COLO668 (cell line): Measurements from ENCODE around the gene BICRA.
"Not testable (repeated sequence)": the region's sequence is repeated elsewhere in the genome, so short reads cannot be mapped to it uniquely, and the experiment has no call there.

ENCODE experiments used
- DNase-seq: peaks from one replicate; lab custom pipeline; 2025; ENCODE audit not compliant: unreplicated experiment; lab: John Stamatoyannopoulos, UW

Gene BICRA

DNA sequence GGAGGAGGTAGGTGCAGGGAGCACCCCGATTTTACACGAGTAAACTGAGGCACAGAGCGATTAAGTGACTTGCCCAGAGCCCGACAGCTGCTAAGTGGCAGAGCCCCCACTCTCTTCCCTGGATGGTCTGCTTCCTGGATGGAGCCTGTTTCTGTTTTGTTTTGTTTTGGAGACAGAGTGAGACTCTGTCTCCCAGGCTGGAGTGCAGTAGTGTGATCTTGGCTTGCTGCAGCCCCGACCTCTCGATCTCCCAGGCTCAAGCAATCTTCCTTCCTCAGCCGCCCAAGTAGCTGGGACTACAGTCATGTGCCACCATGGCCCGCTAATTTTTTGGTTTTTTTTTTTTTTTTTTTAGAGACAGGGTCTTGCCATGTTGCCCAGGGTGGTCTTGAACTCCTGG, 17.3 kb downstream of the BICRA start:
- no peak for DNase-seq

DNA sequence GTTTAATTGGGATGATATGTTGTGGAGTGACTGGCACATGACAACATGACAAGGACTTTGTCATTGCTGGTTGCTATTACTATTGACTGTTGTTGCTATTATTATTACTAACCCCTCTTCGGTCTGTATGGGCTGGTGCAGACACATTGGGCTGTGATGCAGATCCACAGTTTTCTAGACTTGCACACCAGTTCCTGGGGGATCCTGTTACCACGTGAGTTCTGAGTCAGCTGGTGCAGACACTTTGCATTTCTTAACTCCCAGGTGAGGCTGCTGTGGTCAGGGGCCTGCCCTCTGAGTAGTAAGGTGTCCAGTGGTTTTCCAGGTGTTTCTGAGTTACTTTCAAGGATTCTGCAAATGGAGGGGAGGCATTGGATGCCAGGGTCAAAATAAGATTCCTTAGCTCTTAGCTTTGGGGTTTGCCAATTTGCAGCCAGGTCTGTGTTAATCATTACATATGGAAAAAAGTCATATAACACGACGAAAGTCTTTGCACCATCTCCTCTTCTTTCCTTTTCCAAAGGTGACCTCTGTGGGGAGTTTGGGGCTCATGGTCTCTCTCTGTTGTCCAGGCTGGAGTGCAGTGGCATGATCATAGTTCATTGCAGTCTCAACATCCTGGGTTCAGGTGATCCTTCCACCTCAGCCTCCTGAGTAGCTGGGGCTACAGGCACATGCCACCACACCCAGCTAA, 19.3 kb downstream of the BICRA start:
- DNase-seq, result no peak

- DNase-seq, result no peak
These were observed 21.7 kb downstream of the BICRA start for GRCh38 chr19:47630594-47630993.

GRCh38 chr19:47631681-47632446, 22.9 kb downstream of the BICRA start:
- no peak for DNase-seq

GRCh38 chr19:47633517-47633916, 24.6 kb downstream of the BICRA start:
- peak; percentile 62 for DNase-seq

DNA sequence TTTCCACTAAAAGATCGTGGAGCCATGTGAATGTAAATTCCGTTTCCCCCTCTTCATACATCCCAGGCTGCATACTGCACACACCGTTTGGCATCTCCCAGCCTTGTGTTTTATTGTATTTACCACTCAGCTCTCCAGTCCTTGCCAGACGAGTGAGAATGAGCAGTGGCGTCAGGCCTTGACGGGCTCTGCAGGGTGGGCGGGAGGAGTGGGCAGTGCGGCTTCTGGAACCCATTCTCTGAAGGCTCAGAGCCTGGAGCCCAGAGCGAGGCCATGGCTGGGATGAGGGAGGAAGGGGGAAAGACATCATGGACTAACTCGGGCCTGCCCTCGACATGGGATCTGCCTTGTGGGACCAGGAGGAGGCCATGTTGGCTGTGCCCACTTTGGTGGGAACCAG, 25.1 kb downstream of the BICRA start:
- DNase-seq, result peak; percentile 51

DNA sequence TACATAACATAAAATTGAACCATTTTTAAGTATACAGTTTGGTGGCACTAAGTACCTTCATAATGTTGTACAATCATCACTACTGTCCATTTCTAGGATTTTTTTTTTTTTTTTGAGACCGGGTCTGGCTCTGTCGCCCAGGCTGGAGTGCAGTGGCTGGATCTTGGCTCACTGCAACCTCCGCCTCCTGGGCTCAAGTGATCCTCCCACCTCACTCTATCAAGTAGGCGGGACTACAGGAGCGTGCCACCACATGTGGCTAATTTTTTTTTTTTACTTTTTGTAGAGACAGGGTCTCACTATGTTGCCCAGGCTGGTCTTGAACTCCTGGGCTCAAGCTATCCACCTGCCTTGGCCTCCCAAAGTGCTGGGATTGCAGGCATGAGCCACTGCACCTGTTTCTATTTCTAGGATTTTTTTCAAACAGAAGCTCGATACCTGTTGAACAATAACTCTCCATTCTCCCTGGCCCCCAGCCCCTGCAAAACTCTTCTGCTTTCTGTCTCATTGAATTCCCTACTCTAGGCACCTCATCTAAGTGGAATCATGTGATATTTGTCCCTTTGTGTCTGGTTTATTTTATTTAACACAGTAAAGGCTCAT, 26.3 kb downstream of the BICRA start:
- not testable (repeated sequence) for DNase-seq

- no peak for DNase-seq
These were observed 28.6 kb downstream of the BICRA start for GRCh38 chr19:47637550-47637949.

DNA sequence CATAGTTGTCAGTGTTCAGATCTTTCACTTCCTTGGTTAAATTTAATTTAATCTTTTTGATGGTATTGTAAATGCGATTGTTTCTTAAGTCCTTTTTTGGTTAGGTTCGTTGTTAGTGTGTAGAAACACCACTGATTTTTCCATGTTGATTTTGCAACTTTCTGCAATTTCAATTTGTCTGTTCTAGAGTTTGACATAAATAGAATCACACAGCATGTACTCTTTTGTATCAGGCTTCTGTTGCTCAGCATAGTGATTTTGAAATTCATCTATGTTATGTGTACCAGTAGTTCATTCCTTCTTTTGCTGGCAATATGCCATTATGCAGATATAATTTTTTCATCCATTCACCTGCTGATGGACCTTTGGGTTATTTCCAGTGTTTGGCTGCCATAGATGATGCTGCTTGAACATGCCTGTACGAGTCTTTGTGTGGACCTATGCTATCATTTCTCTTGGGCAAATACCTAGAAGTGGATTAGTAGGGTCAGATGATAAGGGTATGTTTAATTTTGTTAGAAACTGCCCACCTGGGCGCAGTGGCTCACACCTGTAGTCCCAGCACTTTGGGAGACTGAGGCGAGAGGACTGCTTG, 33.1 kb downstream of the BICRA start:
- DNase-seq, result no peak

- DNase-seq, result no peak
These were observed 34.3 kb downstream of the BICRA start for GRCh38 chr19:47643281-47643680.

- DNase-seq, result no peak
These were observed 35.3 kb downstream of the BICRA start for GRCh38 chr19:47644199-47644598.

DNA sequence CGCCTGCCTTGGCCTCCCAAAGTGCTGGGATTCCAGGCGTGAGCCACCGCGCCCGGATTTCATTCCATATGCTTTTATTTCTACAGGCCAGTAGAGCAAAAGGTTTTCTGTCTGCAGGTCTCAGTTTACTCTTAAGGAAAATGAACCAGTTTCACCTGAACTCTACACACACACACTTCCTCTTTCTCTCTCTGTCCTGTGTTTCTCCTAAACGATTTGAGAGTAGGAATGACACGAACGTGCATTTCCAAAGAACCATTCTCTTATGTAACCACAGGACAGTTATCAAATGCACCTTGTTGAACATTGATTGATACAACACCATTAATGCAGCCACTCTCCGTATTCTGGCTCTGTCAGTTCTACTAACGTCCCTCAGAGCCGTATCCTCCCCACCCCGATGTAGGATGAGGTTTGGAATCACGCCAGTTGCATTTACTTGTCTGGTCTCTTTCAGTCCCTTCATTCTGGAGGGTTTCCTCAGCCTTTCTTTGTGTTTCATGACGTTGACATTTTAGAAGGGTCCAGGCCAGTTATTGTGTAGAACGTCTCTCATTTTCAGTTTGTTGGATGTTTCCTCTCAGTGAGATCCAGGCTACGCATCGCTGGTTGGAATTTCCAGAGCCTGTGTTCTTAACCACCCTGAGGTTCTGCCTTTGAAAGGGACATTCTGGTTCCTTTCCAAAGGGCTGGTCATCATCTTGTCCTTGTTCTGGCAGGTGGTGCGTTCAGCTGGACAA, 36.0 kb downstream of the BICRA start:
- peak; percentile 18 for DNase-seq

DNA sequence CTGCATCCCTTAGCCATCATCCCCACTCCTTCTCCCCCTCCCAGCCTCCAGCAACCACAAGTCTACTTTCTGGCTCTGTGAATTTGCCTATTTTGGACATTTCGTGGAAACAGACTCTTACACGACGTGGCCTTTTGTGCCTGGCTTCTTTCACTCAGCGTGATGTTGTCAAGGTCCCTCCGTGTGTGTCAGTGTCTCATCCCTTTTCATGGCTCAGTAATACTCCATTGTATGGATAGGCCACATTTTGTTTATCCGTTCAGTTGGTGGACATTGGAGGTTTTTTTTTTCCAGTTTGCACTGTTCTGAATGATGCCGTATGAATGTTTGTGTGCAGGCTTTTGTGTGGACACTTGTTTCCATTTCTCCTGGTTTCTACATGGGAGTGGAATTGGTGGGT, 38.0 kb downstream of the BICRA start:
- DNase-seq, result no peak

DNA sequence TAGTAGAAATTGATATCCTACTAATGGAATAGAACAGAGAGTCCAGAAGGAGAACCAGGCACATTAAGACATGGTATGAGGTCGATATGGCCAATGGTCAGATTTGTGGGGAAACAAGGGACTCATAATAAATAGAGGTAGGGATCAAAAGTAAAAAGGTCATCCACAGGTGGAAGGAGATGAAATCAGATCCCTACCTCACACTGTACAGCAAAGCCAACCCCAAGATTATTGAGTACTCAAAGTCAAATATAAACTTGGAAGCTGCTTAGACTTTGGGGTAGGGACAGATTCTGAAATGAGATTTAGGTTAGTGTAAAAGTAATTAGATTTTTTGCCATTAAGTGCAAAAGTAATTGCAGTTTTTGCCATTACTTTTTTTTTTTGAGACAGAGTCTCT, 40.7 kb downstream of the BICRA start:
- DNase-seq, result no peak

DNA sequence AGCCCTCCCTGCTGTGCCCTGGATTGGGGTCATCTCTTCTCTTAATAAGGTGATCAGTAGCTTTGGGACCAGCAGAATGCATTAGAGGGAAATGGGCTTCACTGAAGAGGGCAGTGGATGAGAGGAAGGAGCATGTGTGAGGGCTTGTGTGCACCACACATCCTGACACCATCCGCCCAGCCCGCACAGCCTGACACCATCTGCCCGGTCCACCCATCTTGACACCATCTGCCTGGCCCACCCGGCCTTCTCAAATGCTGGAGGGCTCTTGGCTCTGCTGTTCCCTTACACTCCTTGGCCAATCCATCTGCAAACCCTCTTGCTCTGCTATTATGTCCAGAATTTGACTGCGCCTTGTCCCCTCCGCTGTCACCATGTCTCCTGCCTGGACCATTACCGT, 41.8 kb downstream of the BICRA start:
- no peak for DNase-seq

DNA sequence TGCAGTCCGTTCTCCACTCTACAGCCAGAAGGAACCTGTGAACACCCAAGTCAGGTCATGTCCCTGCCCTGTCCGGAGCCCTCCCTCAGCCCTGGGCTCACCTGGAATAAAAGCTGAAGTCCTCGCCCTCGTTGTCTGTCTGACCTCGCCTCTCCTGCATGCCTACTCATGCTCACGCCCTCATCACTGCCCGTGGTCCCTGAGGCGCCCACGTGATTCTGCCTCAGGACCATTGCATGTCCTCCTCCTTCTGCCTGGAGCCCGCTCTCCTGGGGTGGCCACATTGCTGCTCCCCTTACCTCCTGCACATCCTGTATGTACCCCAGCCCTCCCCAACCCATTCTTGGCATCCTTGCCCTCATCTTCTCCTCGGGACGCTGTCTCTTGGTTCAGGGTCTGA, 42.2 kb downstream of the BICRA start:
- DNase-seq, result no peak

GRCh38 chr19:47651691-47652090, 42.8 kb downstream of the BICRA start:
- DNase-seq, result no peak

- DNase-seq, result no peak
These were observed 43.4 kb downstream of the BICRA start for GRCh38 chr19:47652285-47652684.

DNA sequence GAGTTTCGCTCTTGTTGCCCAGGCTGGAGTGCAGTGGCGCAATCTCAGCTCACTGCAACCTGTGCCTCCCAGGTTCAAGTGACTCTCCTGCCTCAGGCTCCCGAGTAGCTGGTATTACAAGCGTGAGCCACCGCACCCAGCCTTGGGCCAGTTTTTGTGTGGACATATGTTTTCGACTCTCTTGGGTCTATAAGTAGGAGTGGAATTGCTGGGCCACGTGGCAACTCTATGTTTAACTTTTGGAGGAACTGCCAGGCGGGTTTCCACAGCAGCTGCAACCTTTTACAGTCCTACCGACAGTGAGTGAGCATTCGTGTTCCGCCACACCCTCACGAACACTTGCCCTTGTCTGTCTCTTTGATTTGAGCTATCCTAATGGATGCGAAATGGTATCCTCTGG, 44.9 kb downstream of the BICRA start:
- no peak for DNase-seq

- no peak for DNase-seq
These were observed 48.8 kb downstream of the BICRA start for GRCh38 chr19:47657719-47658118.
